Prostate gland (tissue), 2 donors: Measurements from ENCODE around the gene CCDC159.

Experiments
- CTCF ChIP-seq, 4 experiments: fragments of 200-600 bp in 2 of 4; fragments of 450-650 bp in 2 of 4; sonication (generic) in 2 of 4; IDR thresholded peaks; 1 replicate in 3 of 4; 2 replicates in 1 of 4; pipeline ENCODE4 v1.5.1; 2016 to 2019; ENCODE audit warnings: antibody characterized with exemption in 4 of 4, mild to moderate bottlenecking in 2 of 4, moderate library complexity in 2 of 4
- POLR2A ChIP-seq: fragments of 450-650 bp; IDR thresholded peaks from one replicate; pipeline ENCODE4 v1.6.1; 2016; ENCODE audit warnings: antibody characterized with exemption, mild to moderate bottlenecking

DNA sequence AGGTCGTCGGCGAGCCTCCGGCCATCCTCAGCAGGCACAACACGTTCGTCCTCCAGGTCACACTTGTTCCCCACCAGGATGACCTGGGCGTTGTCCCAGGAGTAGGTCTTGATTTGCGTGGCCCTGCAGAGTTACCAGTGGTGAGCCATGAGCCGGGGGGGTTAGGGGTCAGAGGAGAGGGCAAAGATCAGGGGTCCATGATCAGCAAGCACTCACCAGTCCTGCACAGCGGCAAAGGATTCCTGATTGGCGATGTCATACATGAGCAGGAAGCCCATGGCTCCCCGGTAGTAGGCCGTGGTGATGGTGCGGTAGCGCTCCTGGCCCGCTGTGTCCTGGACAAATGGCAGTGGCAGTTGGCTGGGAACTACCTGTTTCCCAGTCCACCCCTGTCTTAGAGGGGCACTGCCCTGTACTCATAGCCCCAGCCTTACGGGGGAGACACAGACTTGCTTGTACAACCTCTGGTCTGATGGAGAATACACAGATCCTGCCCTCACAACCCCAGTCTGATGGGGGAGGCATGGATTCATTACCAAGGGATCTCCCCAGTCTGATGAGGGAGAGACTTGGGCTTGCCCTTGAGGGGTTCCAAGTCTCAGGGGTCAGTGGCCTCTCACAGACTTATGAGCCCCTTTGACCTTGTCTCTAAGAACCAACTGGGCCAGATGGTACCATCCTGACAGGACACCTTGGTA, 10.7 kb upstream of the CCDC159 start:
- TF ChIP-seq CTCF (IDR thresholded peaks at IDR 0.05) = no peak
- no peak for TF ChIP-seq POLR2A
